ENCODE data around the gene IGSF21.

IGSF21 gene

DNA sequence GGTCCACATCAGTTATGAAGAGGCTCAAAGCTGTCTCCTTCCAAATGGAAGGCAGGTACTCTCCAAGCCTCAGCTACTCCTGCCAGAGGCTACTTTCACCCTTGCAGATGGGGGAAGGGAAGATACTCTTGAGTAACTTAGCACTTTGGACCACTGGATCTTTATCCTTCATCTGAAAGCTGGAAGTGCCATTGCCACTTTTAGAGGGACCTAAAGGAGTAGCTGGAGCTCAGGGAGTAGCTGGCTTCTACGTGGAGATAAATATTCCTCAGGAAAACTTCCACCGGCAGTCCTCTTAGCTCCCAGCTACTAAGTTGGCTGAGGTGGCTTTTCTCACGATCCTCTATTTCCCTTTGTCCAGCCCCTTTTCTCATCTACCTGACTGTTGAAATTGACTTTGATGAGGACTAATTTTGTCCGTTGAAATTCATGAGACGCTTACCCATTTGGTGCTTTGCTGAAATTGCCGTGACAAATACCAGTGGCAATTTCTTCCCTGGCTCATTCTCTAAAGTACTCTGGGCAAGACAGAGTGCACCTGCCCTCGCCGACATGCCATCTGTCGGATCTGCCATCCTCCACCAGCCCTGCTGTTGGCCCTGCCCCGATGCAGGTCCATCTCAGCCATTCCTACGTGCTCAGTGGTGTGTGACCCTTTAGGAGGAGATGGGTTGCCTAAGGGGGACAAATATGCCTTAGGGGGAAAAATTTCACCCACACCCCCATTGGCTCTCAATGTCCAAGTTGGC is 13.6 kb downstream of the IGSF21 start:
- no peak for DNase-seq

DNA sequence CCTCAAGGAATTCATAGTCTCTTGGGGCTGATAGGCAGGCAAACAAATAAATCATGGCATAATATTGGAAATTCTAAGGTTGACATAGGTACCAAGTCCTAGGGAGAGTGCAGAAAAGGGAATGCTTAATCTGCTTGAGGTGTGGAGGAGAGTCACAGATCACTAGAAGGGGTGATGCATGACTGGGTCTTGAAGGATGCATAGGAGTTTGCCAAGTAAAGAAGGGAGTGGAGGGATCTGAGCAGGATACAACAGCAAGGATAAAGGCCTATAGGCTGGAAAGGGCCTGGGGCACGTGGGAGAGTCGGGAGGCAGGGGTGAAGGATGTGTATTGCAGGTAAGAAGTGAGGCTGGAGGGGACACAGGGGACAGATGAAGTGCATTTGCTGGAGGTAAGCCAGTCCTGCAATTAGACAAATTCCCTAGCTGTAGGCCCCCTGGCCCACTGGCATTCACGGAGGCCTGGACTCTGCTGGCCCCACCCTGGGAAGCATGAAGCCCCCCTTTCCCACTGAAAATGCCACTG is 15.9 kb downstream of the IGSF21 start:
- DNase-seq: no peak

DNA sequence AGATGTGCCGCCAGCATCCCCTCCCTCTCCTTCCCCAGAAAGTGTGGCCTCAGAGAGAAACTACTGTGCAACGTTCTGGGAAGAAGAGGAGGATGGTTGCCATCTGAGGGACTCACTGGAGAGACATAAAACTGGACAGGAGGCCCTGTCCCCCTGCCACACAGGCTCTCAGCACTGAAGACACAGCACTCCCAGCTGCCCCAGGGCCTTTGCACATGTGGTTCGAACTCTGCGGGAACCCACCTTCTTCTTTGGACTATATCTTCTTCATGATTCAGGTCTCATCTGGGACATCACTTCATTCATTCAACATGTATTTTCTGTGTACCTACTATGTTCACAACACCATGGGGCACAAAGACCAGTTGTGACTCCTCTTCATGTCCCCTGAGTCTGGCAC is 17.4 kb downstream of the IGSF21 start:
- no peak for DNase-seq

DNA sequence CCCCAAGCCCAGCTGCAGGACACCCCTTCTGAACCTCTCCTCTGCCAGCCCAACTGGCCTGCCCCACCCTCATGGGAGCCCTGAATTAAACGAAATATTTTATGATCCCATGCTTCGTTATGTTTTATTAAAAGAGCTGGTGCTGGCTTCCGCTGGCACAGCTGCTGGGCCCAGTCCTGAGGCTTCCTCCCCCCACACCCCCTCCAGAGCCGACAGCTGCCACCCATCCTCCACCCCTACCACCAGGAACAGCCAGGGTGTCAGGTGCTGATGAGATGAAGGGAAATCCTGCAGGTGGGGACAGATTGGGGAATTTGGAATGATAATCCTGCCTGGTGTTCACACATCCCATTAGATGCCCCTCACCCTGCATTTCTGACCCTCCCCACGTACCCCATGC is 19.0 kb downstream of the IGSF21 start:
- no peak for DNase-seq

DNA sequence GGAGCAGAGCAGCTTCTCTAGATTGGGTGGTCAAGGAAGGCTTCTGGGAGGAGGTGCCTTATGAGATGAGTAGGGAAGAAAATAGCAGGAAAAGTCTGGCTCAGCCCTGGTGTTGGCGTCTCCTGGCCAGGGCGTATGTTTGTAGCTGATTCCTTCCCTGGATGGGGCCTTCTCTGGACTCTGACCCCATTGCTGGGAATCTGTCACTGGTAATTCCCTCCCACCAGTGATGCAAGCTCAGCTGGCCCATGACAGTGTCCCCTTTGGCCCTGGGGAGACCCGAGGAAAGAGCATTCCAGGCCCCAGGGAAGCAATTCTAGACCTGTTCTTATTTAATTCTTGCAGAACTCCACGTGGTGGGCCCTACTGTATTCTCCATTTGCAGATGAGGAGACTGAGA is 20.7 kb downstream of the IGSF21 start:
- no peak for DNase-seq

DNA sequence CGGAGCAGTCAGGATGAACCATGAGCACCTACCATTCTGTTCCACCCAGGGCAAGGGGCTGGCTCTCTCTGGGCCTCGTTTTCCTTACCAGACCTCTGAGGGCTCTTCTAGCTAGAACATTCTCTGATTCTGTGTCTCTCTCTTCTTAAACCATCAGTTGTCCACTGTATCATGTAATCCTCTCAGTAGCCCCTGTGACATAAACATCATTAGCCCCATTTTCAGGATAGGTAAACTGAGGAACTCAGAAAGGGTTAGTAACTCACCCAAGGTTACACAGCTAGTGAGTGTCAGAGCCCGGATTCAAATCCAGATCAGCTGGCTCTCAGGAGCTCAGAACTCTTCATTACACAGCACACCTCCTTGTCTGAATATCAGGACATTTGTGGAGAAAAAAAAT is 22.8 kb downstream of the IGSF21 start:
- no peak for DNase-seq

DNA sequence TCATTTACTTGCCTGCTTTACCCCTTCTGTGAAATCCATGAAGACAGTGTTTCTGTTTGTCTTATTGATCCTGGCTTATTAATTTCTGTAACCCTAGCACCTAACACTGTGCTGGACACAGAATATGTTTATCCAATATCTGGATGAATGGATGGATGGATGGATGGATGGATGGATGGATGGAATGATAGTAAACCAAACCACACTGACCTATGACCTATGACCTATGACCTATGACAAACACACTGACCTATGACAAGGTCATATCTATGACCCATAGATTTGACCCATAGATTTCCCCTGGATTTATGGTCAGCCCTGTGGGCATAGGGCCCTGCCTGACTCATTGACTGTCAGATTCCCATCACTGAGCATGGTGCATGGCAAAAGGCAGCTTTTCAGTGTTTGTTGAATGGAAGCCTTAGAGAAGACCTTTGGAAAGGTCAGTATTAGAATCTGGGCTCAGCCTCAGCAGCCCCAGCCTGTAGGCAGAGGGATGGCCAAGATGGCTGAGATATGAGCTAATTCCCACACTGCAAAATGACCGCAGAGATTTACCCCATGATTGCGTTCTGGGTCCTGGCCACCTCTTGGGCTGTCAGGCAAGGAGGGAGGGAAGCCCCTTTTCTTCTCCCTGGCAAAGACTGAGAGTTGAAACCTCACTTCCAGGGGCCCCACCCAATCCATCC is 24.6 kb downstream of the IGSF21 start:
- DNase-seq: no peak

DNA sequence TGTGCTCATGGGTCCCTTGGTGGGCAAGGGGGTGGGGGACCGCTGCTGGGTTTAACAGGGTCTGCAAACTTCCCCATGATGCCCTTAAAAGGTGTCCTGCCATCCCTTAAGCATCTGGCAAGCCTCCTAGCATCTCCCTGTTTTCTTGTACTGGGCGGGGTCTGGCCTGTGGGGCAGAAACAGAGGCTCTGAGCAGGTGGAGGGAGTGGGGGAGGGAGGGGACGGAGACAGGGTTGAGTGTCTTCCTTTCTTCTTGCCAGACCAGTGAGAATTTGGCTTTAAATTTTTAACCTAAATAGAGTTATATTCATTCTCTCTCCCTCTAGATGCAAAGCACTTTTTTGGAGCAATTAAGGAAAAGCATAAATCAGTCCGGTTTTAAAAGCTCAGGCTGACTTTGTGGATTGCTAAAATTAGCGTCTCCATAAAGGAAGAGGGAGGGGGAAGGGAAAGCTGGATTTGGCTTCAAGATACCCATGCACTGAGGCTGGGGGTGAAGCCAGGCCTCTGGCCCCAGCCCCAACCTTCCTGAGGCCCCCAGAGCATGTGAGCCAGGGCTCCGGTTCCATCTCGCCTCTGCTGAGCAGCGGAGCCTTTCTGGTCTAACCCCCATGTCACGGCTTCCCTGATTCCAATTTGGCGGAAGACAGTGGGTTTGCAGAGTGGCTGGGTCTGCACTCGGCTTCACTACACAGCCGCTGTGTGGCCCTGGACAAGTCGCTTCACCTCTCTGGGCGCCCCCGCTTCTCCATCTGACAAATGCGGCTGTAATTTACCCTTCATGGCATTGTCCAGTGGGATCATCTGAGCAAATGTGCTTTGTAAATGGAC is 25.3 kb downstream of the IGSF21 start:
- no peak for DNase-seq

DNA sequence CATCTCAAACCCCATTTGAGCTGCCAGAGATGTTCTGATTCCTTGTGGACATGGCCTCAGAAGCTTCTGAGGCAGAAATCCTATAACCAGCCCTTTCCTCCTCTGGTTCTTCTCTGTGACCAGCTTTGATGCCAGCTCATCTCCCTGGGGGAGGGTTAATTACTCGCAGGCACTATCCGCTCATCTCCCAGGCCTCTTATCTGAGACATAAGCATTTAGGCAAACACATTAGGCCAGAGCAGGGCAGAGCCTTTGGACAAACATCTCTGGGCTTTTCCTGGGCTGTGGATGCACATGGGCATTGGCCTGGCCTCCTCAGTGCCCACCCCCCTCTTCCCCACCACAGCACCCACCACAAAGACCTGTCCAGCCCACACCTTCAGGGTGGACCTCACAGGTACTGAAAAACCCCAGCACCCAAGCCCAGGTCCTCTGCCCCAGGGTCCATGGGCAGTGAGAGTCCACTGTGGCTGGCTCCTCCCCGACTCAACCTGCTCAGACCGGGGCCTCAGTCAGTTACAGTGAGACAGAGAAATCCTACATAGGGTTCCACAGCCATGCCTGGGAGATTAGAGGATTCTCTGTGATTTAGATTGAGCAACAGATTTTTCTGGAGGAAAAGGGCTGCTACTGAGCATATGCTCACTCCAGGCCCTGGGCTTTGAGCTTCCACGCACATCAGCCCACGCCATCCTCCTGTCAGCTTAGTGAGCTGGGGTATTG is 26.9 kb downstream of the IGSF21 start:
- no peak for DNase-seq

DNA sequence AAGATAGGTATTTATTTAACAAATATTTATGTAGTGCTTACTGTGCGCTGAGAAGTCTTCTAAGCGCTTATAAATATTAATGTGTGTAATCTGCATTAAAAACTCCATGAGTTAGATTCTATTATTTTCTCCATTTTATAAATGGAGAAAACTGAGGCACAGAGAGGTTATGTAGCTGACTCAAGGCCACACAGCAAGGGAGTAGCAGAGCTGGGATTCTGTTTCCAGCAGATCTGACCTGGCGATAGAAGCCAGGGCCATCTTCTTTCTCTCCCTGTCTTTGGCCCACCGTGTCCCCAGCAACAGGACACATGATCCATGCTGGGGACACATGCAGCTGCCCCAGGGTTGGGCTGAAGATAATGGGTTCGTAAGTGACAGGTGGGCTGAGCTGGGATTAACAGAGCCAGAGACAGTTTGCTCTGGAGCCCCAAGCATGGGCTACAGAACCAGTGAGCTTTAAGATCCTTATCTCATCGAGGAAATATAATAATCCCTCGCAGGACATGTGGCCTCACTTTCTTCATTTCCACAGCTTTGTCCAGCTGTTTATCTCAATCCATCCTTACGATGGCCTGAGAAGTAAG is 30.3 kb downstream of the IGSF21 start:
- no peak for DNase-seq

DNA sequence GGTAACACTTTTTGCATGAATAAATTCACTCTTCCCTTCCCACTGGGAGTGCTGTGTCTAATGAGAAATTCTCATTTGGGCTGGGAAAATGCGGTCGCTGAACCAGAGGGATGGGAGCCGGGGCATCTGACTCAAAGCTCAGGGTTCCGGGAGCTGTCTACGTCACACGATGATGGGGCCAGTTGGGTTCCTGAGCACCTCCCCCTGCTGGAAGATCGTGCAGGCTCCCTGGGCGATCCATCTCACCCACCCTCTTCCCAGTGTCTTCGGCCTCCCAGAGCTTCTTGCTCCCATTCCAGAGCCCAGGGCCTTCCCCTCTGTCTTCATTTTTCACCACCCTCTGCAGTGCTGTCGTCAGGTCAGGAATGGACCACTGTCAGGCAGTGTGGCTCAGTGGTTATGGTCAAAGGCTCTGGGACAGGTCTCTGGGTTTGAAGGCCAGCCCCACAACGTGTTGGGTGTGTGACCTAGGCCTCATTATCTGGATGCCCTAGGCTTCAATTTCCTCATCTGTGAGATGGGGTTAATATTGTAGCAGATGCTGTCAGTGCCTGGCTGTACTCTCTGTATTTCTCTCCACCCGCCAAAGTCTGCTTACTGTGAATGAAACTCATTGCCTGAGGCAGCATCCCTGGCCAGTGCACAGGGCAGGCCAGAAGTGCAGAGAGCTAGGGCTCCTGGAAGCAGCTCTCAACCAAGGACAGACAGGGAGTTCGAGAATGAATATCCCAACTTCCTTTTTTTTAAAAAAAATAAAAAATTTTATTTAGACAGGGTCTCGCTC is 31.8 kb downstream of the IGSF21 start:
- DNase-seq: no peak

DNA sequence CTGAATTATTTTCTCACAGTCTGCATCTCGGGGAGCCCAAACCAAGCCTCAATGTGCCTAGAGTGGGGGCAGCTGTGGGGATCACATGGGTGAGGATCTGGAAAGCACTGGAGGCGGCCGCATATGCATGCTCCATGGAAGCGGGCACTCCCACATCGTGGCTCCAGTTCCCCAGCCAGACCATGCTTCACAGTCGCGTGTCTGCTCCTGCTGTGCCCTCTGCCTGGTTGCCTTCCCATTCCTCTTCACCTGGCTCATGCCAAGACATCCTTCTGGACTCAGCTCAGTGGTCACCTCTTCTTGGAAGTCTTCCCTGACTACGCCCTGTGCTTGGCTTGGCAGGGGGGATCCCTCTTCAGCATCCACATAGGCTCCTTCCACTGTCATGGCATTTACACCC is 32.8 kb downstream of the IGSF21 start:
- DNase-seq: no peak

DNA sequence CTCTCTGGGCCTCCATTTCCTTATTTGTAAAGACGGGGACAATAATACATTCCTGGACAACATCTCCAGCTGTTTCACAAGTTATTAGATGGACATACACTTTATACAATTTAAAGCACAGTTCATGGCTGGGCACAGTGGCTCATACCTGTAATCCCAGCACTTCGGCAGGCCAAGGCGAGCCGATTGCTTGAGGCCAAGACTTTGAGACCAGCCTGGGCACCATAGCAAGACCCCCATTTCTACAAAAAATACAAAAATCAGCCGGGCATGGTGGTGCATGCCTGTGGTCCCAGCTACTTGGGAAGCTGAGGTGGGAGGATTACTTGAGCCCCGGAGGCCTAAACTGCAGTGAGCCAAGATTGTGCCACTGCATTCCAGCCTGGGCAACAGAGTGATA is 34.1 kb downstream of the IGSF21 start:
- no peak for DNase-seq

DNA sequence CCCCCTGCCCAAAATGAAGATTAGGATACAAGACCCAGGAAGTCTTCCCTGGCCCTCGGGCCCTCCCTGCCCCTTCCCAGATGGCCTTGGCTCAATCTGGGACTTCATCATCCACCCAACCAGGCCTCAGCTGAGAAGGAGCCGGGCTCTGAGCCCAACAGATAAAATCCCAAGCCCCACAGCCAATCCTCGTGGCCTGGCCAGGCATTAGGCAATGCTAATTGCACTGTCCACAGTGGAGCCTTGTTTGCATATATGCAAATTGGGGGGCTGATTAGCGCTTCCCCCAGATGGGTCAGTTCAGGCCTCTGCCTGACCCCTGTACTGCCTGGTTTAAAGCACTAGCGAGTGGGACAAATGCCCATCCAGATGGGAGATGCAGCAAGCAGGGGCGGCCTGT is 34.9 kb downstream of the IGSF21 start:
- DNase-seq: no peak

DNA sequence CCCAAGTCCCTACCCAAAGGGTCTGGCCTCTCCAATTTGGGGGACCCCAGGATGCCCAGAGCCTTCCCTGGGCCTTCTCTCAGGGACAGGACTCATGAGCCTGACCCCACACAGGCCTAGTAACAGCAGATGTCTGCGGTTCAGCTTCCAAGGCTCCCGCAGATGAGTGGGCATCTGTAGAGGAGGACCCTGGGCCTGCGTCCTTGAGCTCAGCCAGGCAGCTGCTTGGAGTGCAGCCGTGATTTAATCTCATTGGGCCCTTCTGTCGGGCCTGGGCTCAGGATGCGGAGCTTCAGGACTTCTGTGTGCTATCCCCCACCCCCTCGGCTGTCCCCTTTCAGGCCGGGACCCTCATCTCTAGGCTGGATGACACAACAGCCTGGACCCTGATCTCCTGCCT is 35.4 kb downstream of the IGSF21 start:
- DNase-seq: no peak

DNA sequence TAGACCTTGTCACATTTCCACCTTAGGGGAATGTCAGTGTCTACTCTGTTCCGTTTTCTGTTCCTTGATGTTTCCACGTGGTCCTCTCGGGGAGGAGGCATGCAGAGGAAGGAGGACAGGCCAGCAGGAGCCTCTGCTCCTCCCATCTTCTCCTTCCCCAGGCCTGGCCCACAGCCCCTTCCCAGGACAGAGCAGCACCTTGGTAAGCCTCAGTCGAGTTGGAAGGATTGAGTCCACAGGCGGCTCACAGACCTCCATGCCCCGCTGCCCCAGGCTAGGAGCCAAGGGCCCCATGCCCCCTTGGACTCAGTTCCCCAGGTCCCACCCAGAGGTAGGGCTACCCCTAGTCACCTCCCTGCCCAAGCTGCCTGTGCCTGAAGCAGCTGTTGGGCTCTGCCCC is 36.5 kb downstream of the IGSF21 start:
- no peak for DNase-seq

DNA sequence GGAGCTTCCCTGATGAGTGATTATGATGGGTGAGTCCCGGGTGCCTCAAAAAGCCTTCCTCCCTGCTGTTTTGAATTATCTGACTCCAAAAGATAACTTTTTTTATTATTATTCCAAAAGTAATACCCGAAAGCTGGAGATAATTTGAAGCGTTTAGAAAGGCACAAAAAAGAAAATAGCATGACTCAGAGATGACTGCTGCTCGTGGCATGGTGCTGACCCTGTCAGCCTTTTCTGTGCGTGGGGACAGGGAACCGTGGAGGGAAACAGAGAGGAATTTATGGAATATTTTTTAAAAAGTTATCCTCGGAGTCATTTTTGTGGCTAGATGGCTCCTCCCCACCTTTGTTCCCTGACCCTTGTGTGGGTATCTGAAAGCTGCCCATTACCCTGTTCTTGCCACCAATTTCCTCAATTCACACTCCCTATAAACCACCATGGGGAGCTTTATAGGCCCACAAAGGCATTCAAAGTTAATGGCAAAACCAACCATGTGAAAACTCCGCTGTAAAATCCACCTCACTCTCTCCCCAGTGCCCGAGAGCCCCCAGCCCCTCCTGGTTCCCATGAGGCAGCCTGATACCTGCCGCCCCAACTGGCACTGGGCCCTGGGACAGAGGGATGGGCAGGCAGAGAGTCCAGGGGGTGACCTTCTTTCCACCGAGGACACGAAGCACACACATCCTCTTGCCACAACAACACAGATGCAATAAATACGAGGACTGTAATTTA is 37.5 kb downstream of the IGSF21 start:
- no peak for DNase-seq

DNA sequence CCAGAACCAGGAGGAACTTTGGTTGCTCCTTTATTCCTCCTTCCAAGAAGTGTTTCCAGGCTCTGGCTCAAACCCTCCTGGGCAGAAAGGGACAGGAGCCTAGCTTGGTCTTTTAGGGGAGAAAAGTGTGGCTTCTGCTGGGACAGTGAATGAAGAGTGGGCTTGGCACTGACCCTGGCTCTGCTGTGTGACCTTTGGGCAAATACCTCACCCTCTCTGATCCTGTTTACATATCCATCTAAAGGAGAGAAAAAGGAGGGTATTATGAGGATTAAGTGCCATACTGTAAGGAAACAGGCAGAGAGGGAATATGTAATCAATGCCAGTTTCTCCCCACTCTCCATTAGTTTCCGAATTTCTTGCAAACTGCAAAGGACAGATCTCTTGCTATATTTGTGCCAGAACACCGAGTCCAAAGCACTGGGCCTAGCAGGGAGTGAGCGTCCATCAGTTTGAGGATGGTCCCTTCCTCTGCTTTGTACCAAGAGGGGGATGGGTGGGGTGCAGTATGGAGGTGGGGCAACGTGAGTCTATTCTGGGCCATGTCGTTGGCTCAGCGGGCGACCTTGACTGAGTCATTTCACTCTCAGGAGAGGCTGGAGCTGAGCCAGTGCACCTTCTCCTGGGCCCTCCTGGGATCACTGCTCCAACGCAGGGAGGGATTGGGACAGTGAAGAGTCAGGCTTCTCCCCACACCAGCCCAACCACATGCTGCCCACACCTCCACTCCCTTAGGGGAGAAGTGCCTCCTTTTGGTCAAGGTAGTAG is 38.4 kb downstream of the IGSF21 start:
- no peak for DNase-seq

DNA sequence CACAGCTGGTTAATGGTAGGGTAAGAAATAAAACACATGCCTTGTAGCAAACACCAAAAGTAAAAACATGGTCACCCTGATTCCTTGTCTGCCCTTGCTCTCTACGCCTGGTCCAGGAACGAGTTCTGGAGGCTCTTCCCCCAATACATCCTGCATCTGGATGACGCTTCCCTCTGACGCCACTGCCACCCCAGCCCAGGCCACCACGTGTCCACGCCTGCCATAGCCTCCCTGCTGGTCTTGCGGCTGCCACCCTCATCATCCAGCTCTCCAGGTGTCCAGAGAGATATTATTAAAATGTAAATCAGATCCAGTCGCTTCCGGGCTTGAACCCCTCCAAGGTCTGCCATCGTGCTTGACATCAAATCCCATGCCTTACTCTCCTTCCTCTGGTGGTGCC is 39.3 kb downstream of the IGSF21 start:
- DNase-seq: no peak

DNA sequence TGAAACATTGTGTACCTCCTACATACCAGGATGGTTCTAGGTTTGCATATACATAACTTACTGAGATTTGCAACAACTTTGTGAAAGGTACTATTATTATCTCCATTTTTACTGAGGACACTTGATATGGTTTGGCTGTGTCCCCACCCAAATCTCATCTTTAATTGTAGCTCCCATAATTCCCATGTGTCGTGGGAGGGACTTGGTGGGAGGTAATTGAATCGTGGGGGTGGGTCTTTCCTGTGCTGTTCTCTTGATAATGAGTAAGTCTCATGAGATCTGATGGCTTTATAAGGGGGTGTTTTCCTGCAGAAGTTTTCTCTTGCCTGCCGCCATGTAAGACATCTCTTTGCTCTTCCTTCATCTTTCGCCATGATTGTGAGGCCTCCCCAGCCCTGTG is 40.1 kb downstream of the IGSF21 start:
- no peak for DNase-seq
